ENCODE data around the gene NUP98. TPM values are rescaled to one million over a fixed set of nuclear protein-coding genes. Genes with fewer than 3 reads are reported as not detected.

NUP98 gene
- polyA plus RNA-seq, 1 experiment = 145 TPM

DNA sequence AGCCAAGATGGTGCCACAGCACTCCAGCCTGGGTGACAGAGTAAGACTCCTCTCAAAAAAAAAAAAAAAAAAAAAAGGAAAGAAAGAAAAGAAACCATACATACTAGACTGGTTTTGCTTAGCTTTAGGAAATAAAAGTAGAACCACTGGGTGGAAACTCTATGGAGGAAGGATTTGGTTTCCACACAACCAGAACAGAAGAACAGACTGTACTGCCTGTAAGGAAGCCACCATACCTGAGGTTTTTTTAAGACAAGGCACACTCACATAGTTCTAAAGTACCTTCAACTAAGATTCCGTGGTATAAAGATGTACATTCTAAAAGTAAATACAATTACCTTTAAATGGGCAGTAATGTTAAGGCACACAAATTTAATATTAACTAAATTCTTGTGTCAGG, 58.6 kb downstream of the NUP98 start:
- CTCF ChIA-PET = interaction anchor here (1.1 to 1.4 kb wide), 2 partner anchors 19 to 52 kb away, joined by 3 read pairs; no protein-coding TSS in a partner anchor
- DNase-seq (ENCODE audit: low read depth) = no peak
- Histone ChIP-seq H3K27me3 (ENCODE audit: control insufficient read depth, insufficient read depth, low read length) (no peaks in the 10 kb centered on the region), H3K36me3 (ENCODE audit: control insufficient read depth, insufficient read depth, low read length) (peaks cover 2% of the 10 kb centered on the region), H3K4me3 (ENCODE audit: low read depth, low read length) (no peak overlapping the region)
- POLR2A ChIA-PET = no interaction called here
- no peak for TF ChIP-seq CTCF (IDR thresholded peaks at IDR 0.05; ENCODE audit: insufficient read depth, low read depth, low read length)

DNA sequence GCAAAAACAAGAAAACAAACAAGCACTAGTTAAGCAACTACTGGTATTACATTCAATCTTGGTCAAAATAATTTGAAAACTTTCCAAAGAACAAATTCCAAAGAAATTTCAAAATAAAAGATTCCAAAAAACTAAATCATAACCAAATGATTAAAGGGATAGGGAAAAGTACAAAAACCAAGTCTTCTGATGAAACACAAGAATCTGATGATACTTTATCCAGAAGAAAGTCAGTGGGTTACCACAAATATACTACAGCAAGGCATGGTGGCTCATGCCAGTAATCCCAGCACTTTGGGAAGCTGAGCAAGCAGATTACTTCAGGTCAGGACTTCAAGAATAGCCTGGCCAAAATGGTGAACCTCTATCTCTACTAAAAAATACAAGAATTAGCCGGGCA, 59.1 kb downstream of the NUP98 start:
- no peak for TF ChIP-seq CTCF (IDR thresholded peaks at IDR 0.05; ENCODE audit: insufficient read depth, low read depth, low read length)
- Histone ChIP-seq H3K4me3 (ENCODE audit: low read depth, low read length) (no peak overlapping the region), H3K36me3 (ENCODE audit: control insufficient read depth, insufficient read depth, low read length) (peaks cover 3% of the 10 kb centered on the region), H3K27me3 (ENCODE audit: control insufficient read depth, insufficient read depth, low read length) (no peaks in the 10 kb centered on the region)
- DNase-seq (ENCODE audit: low read depth) = no peak
- CTCF ChIA-PET = interaction anchor here (1.1 to 1.5 kb wide), 2 partner anchors 51 to 71 kb away, joined by 3 read pairs; no protein-coding TSS in a partner anchor
- POLR2A ChIA-PET = no interaction called here

- ChIA-PET CTCF (interaction anchor here (0.9 to 1.5 kb wide), 2 partner anchors 70 to 72 kb away, joined by 3 read pairs; no protein-coding TSS in a partner anchor), POLR2A (no interaction called here)
- H3K27me3 ChIP-seq (ENCODE audit: control insufficient read depth, insufficient read depth, low read length) = no peaks in the 10 kb centered on the region
- H3K4me3 ChIP-seq (ENCODE audit: low read depth, low read length) = no peak overlapping the region
- no peak for DNase-seq (ENCODE audit: low read depth)
- no peak for TF ChIP-seq CTCF (IDR thresholded peaks at IDR 0.05; ENCODE audit: insufficient read depth, low read depth, low read length)
- peaks cover 3% of the 10 kb centered on the region for H3K36me3 ChIP-seq (ENCODE audit: control insufficient read depth, insufficient read depth, low read length)
Measured at GRCh38 chr11:3737386-3737933, 59.9 kb downstream of the NUP98 start.

- DNase-seq (ENCODE audit: low read depth) = no peak
- TF ChIP-seq CTCF (IDR thresholded peaks at IDR 0.05; ENCODE audit: insufficient read depth, low read depth, low read length) = no peak
- ChIA-PET CTCF (interaction anchor here (0.9 to 1.5 kb wide), 2 partner anchors 71 to 72 kb away, joined by 3 read pairs; no protein-coding TSS in a partner anchor), POLR2A (no interaction called here)
- H3K4me3 ChIP-seq (ENCODE audit: low read depth, low read length) = no peak overlapping the region
- H3K27me3 ChIP-seq (ENCODE audit: control insufficient read depth, insufficient read depth, low read length) = no peaks in the 10 kb centered on the region
- peaks cover 3% of the 10 kb centered on the region for H3K36me3 ChIP-seq (ENCODE audit: control insufficient read depth, insufficient read depth, low read length)
Measured at GRCh38 chr11:3736816-3737215, 60.5 kb downstream of the NUP98 start.

GRCh38 chr11:3735827-3736226, 61.5 kb downstream of the NUP98 start:
- Histone ChIP-seq H3K4me3 (ENCODE audit: low read depth, low read length) (no peak overlapping the region), H3K27me3 (ENCODE audit: control insufficient read depth, insufficient read depth, low read length) (no peaks in the 10 kb centered on the region), H3K36me3 (ENCODE audit: control insufficient read depth, insufficient read depth, low read length) (peaks cover 6% of the 10 kb centered on the region)
- POLR2A ChIA-PET = no interaction called here
- TF ChIP-seq CTCF (IDR thresholded peaks at IDR 0.05; ENCODE audit: insufficient read depth, low read depth, low read length) = no peak
- CTCF ChIA-PET = interaction anchor here (0.7 kb wide), 1 partner anchor 939 kb away, joined by 3 read pairs; no protein-coding TSS in a partner anchor
- no peak for DNase-seq (ENCODE audit: low read depth)
